ENCODE results near the gene TMEM187. TPM values are rescaled to one million over a fixed set of nuclear protein-coding genes. Genes with fewer than 3 reads are reported as not detected.

Gene TMEM187
- polyA plus RNA-seq, 3 donors: 5.3 to 9.2 (median 7.5) TPM

DNA sequence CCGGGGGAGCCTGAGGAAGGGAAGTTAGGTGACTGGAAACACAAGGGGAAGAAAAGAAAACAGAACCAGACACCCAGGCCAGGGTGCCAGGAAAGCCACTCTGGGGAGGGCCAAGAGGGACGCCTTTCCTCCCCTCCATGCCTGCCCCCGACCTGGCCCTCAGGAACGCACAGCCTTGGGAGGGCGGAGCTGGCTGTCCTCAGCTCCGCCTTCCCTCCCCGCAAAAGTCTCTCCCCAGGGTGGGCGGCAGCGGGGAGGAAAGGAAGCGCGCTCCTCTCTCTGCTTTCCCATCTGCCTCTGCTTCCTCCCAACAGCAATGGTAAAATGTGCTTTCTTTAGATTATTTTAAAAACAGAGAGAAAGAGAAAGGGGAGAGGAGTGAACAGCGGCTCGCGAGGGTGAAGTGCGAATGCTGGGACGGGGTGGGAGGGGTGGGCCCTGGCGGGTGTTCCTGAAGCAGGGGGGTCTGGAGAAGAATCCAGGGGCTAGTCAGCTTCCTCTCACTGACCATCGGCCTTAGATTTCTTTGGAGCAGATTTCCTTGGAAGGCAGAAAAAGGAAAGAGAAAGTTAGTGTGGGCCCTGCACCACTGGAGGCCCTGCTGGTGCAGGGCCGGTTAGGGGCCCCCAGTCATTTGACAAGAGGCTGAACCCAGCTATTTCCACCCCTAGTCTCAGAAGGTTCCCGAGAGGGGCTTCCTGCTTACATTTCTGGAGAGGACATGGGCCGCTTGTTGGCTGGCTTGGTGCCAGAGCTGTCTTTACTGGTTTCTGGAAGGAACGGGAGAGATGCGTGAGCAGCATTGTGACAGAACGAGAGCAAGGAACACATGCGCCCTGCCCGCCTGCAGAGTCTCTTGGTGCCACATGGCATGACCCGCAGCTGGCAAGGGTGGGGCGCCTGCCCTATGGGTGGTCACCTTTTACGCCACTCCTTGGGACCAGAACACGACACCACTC is 23.4 kb upstream of the TMEM187 start:
- DNase-seq (ENCODE audit: extremely low read depth in 1 of 11, low read depth in 9 of 11, low spot score in 4 of 11): no peak

DNA sequence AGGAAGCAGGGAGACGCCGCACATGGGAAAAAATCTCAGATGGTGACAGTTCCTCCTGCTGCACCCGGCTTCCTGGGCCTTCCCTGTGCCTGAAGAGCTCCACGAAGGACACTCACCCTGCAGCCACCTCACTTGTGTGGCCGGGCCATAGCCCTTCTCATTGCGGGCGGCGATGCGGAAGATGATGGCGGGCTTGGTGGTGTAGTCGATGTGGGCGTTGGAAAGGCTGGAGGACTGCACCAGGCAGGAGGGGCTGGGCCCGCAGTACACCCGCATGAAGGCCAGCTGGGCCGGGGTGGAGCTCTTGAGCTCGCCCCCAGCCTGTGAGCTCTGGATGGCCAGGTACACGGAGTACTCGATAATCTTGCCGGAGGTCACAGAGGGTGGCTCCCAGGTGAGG is 22.4 kb upstream of the TMEM187 start:
- DNase-seq (ENCODE audit: extremely low read depth in 1 of 11, low read depth in 9 of 11, low spot score in 4 of 11): no peak

DNA sequence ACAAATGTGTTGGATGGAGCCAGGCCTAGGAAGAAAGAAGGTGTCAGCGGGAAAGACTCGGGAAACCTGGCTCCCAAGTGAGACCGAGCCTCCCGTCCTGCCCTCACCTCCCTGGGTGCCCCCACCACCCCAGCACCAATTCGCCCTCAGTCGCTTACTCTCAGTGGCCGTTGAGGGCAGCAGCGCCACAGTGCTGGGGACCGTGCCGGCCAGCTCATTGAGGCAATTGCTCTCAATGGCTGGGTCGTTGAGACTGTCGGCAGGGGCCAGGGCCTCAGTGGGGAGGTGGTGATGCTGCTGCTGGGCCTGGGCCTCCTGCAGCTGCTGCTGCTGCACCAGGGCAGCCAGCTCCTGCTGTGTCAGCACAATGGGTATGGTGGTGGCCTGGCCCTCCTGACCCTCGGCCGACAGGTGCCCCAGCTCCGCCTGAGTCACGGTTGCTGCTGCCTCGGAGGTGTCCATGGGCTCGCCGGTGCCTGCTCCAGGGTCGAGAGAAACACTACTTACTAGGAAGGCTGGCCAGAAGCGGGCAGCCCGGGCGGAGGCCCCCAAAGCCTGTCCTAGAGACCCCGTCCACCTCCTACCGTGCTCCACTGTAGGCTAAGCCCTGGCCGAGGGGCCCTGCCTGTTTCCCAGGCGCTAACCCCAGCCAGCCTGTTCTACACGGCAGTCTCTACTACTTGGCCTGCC is 20.7 kb upstream of the TMEM187 start:
- DNase-seq (ENCODE audit: extremely low read depth in 1 of 11, low read depth in 9 of 11, low spot score in 4 of 11): no peak

DNA sequence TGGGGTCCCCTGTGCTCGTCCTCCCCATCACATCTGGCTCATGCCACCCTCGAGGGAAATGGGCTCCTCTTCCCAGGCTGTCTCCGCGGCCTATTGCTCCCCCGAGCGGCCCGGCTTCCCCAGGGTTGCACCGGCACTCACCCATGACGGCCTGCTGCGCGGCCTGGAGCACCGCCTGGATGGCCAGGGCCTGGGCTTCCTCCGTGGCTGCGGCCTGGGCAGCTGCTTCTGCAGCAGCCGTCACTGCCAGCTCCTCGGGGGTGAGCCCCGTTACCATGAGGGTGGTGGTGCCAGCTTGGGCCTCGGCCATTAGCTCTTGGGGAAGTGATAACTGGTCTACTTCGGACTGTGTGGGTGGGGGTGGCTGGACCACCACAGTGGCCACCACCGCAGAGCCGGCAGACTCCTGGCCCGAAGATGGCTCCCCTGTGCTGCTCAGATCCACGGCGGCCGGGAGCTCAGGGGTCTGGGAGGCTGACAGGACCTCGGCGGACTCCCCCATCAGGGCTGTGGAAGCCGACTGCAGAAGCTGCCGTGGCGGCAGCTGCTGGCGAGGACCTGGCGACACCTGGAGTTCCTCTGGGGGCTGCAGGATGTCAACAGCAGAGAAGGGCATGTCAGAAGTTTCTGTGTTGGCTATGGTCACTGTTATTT is 20.1 kb upstream of the TMEM187 start:
- DNase-seq (ENCODE audit: extremely low read depth in 1 of 11, low read depth in 9 of 11, low spot score in 4 of 11): no peak

DNA sequence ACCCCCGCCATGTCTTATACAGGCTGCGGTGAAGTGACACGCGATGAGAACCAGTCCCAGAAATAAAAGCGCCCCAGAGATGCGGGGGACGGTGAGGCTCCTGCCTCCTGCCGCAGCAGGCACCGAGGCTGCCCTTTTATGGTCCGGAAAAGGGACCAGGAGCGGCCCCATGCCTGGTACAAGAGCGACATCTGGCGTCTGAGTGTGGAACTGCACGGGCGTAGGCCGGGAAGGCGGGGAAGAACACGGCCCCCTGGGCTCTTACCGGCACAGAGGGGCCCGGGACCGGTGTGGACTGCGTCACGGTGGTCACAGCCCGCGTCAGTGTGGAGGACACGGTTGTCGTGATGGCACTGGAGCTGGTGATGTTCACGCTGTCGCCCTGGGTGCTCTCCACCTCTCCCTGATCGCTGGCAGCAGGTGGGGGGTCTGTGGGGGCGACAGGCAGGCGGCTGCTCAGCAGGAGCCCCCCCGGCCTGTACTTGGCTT is 19.2 kb upstream of the TMEM187 start:
- peak in 1 of 11 donors; percentile 52 for DNase-seq (ENCODE audit: extremely low read depth in 1 of 11, low read depth in 9 of 11, low spot score in 4 of 11)

DNA sequence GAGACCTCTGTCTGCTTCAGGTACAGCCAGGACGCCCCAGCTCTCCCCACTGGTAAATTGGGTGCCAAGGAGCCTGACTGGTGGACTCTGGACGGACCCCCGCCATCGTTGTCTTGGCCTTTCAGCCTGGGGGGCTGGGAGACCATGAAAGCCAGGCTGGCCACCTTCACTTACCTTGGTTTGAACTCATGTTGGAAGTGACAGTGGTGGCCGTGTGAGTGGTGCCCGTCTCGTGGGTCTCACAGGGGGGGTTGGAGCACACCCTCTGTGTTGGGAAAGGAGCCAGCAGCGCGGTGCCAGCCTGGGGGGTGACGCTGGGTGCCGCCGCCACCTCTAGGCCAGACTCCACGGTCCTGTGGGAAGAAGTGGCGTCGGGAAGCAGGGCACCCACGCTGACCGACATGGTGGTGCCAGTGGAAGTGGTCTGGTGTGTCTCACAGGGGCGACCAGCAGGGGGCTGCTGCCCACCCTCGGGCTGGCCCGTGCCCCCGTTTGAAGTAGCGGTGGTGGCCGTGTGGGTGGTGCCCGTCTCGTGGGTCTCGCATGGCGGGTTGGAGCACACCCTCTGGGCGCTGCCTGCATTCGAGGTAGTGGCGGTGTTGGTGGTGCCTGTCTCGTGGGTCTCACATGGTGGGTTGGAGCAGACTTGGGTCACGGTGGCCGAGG is 18.5 kb upstream of the TMEM187 start:
- DNase-seq (ENCODE audit: extremely low read depth in 1 of 11, low read depth in 9 of 11, low spot score in 4 of 11): no peak

DNA sequence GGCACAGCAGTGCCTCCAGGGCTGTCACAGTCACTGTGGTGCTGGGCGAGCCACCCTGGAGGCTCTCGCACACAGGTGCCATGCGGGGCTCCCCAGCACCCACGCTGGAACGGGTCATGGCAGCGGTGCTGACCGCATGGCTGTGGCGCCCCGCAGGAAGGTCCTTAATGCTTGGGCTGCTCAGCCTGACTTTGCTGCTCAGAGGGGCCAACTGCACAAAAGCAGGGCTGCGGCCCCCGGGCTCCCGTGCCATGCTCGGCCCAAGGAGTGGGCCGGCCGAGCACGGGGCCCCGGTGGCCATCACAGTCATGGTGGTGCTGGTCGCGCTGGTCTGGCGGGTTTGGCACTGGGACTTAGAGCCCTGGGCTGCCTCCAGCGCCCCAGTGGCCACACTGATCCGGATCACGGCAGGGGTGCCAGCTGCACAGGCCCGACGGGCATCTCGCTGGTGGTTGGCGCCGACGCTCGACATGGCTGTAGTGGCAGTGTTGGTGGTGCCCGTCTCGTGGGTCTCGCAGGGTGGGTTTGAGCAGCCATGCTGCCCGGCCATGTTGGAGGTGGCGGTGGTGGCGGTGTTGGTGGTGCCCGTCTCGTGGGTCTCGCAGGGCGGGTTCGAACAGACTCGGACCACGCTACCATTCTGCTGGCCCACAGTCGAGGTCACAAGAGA is 17.9 kb upstream of the TMEM187 start:
- DNase-seq (ENCODE audit: extremely low read depth in 1 of 11, low read depth in 9 of 11, low spot score in 4 of 11): no peak

DNA sequence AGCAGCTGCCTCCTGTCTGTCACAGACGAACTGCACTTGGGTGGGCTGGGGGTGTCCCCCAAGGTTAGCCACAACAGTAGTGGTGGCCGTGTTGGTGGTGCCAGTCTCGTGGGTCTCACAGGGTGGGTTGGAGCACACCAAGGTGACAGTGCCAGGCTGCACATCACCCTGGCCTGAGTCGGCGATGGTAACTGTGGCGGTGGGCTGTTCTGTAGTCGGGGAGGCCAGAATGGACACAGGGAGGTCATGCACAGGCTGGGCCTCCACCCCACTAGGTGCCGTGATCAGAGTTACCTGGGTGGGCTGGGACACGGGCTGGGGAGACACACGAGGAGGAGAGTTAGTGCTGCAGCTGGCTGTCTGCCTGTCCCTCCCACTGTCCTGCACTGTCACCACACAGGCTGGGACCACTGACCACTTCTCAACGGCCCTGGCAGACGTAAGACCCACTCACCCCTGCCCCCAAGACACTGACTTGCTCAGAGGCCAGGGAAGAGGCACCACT is 17.3 kb upstream of the TMEM187 start:
- no peak for DNase-seq (ENCODE audit: extremely low read depth in 1 of 11, low read depth in 9 of 11, low spot score in 4 of 11)

DNA sequence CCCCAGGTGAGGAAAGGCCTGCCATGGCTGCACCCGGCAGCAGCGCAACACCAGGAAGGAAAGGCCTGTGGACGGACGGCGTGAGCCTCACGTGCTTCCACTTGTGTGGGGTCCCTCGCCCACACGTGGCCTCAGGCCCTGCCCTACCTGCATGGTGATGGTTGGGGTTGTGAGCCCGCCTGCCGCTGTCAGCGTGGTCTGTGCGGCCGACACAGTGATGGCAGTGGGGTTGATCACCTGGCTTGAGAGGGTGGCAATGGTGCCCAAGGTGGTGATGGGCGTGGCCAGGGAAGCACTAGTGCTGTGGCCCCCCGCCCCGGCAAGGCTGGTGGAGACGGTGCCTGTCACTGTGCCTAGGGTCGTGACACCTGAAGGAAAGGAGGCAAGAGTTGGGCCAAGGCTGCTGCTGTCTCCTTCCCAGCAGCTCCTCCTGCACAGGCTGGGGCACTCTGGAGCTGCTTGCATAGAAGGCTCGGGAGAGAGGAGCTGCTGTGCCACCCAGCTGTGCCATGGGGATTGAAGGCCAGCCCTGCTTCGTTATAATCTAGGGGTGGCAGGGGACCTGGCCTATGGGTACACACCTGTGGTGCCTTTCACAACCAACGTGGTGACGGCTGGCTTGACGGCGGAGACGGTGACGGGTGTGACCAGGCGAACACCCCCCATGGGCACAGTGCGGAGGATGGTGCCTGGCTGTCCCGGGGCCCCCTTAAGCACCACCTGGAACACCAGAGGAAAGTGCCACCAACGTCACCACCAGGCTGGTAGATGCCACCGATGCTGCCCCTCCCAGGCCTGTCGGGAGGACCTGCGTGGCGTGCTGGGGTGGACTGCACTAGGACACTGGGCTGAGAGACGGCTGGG is 16.3 kb upstream of the TMEM187 start:
- DNase-seq (ENCODE audit: extremely low read depth in 1 of 11, low read depth in 9 of 11, low spot score in 4 of 11): no peak

DNA sequence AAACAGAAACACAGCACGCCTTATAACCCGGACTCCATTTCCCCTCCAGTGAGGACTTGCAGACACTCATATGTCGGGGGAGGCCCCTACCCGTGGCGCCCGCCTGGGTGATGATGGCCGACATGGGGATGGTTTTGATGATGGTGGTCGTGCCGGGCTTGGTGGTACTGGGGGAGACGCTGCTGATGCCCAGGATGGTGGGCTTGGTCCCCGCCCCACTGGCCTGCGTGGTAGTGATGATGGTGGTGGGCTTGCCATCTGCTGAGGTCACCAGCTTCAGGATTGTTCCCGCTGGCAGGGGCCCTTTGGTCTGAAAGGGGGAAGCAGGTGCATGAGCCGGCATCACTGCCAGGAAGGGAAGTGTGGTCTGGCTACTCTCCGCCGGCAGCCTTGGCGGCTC is 15.3 kb upstream of the TMEM187 start:
- no peak for DNase-seq (ENCODE audit: extremely low read depth in 1 of 11, low read depth in 9 of 11, low spot score in 4 of 11)

DNA sequence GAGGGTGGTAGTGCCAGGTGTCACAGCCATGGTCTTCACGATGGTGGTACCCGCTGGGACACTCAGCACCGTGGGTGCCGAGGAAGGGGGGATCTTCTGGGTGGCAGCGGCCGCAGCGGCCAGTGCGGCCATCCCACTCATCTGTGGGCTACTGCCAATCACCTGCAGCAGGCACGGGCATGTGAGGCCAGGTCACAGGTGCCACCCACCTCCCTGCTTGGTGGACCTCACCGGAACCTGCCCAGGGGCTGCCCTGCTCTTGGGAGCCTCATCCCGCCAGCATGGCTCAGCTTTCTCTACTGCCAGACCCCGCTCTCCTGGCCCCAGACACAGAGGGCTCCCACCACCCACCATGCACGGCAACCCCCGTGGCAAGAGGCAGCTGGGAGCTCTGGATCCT is 13.9 kb upstream of the TMEM187 start:
- DNase-seq (ENCODE audit: extremely low read depth in 1 of 11, low read depth in 9 of 11, low spot score in 4 of 11): no peak

DNA sequence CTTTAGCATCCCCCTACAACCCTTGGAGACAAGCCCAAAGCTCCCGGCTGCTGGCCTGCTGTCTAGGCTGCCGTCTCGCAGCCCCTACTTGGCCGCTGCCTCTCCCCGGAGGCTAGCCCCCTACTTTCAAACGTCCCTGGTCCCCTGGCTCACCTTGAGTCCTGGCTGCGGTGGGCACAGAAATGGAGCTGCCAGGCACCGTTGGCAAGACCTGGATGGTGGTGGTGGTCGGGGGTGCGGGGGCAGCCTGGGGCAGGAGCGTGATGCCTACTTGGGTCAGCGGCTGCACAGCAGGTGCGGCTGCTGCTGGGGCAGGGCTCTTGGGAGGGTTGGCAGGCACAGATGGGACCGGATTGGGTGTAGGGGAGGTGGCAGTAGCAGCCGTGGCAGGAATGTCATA is 12.9 kb upstream of the TMEM187 start:
- DNase-seq (ENCODE audit: extremely low read depth in 1 of 11, low read depth in 9 of 11, low spot score in 4 of 11): no peak

DNA sequence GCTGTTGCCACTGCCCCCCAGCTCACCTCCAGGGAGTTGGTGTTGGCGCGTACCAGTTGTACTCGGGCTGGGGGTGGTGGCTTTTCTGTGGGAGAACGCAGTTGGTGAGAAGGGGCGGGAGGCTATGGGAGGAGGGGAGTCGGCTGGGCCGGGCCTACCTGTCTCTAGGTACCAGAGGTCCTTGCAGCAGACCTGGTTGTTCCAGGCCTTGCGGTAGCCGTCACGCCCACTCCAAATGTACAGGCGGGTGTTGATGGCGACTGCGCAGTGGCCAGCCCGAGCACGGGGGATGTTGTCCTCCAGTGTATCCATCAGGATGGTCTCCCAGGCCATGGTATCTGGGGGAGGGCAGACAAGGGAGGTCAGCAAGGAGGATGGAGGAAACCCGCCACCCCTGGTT is 12.5 kb upstream of the TMEM187 start:
- no peak for DNase-seq (ENCODE audit: extremely low read depth in 1 of 11, low read depth in 9 of 11, low spot score in 4 of 11)

DNA sequence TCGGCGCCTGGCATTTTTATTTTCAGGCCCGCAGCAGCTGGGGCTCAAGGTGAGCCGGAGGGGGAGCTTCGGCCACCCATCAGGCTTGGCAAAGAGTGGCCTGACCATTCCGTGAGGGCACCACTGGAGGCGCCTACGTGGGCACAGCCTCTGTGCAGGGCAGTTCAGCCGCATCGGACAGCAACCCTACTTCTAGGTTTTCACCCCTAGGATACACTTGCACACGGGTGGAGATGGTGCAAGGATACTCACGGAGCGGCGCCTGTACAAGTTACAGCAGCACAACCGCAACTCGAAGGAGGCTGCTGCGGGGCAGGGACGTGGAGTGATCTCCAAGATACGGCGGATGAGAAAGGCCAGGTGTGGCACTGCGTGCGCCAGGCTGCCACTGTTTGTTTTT is 11.8 kb upstream of the TMEM187 start:
- no peak for DNase-seq (ENCODE audit: extremely low read depth in 1 of 11, low read depth in 9 of 11, low spot score in 4 of 11)

DNA sequence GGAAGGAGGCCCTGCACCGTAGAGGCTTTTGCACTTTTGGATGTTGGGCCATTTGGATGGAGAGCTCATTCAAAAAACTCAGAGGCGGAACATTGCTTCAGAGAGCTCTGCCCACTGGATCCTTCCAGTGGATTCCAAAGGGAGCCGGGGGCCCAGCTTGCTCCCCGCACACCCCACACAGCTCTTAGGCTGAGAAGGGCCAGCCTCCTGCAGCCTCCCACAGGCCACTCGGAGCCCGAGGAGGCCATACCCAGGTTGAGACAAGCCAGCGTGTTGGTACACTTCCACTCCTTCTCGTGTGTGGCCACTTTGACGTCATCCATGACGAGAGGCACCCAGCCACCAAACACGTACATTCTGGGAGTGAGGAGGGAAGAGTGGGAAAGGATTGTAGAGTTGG is 11.3 kb upstream of the TMEM187 start:
- DNase-seq (ENCODE audit: extremely low read depth in 1 of 11, low read depth in 9 of 11, low spot score in 4 of 11): no peak

DNA sequence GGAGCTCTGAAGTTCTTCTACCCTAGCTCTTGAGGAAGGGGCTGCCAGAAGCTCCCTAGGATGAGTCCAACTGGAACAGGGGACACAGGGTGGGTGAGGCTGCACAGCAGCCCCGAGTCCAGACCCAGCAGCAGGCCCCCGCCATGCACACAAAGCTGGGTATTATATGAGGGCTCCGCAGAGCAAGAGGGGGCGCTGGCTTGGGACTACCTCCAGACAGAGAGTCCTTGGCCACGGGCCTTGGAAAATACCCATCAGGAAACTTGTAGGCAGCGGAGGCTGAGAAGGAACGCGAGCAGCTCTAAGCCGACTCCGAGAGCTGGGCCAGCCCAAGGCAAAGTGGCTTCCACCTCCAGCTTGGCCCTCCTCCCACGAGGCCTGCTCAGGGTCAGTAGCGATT is 9.0 kb upstream of the TMEM187 start:
- no peak for DNase-seq (ENCODE audit: extremely low read depth in 1 of 11, low read depth in 9 of 11, low spot score in 4 of 11)

DNA sequence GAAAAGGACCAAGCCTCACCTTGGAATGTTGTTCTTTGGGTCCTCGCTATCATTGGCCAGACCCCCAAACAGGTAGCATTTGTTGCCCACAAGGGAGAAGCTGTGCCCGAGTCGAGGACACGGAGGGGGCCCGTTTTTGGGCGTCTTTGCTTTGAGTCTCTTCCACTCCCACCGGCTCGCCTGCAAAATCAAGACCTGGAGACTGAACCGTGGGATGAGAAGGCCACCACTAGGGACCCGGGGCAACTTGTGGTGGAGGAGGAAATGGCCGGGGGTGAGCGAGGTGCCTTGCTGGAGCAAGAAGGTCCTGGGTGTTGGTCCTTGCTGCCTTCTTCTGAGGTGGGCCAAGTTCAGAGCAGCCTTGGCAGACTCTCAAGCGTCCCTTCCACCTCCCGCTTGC is 8.4 kb upstream of the TMEM187 start:
- DNase-seq (ENCODE audit: extremely low read depth in 1 of 11, low read depth in 9 of 11, low spot score in 4 of 11): no peak

DNA sequence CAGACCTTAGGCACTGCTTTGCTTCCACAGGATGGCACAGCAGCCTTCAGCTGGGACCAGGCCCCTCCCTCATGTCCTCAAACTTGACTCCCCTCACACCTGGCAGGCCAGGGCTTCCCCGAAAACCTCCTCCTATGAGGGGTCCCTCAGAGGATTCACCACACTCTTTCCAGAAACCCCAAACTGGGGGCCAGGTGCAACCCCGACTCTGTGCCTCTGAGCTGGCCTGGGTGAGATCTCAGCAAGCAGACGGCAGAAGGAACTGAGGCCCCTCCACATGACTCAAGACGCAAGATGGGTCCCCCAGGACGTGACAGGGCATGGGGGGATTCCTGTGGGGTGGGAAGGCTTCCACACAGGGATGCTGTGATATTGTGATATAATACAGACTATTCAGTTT is 7.1 kb upstream of the TMEM187 start:
- DNase-seq (ENCODE audit: extremely low read depth in 1 of 11, low read depth in 9 of 11, low spot score in 4 of 11): no peak

Data from renal cortex interstitium (tissue), 11 donors.